ENCODE results near the gene MYO3B.
"Not testable (repeated sequence)": the region's sequence is repeated elsewhere in the genome, so short reads cannot be mapped to it uniquely, and the experiment has no call there.

Gene MYO3B

GRCh38 chr2:170428868-170429267 lies 250.9 kb downstream of the MYO3B start:
- DNase-seq (ENCODE audit: low read depth in 2 of 2), result no peak

- DNase-seq (ENCODE audit: low read depth in 2 of 2), result no peak
These were observed 254.9 kb downstream of the MYO3B start for GRCh38 chr2:170432823-170433222.

GRCh38 chr2:170433448-170433847 lies 255.5 kb downstream of the MYO3B start:
- DNase-seq (ENCODE audit: low read depth in 2 of 2), result no peak

- not testable (repeated sequence) for DNase-seq (ENCODE audit: low read depth in 2 of 2)
These were observed 256.4 kb downstream of the MYO3B start for GRCh38 chr2:170434396-170434795.

- no peak for DNase-seq (ENCODE audit: low read depth in 2 of 2)
These were observed 257.1 kb downstream of the MYO3B start for GRCh38 chr2:170434900-170435621.

GRCh38 chr2:170436077-170436943 lies 258.4 kb downstream of the MYO3B start:
- DNase-seq (ENCODE audit: low read depth in 2 of 2), result no peak

- DNase-seq (ENCODE audit: low read depth in 2 of 2), result no peak
These were observed 268.1 kb downstream of the MYO3B start for GRCh38 chr2:170446078-170446477.

GRCh38 chr2:170449034-170449433 lies 271.1 kb downstream of the MYO3B start:
- DNase-seq (ENCODE audit: low read depth in 2 of 2), result no peak

GRCh38 chr2:170454471-170455372 lies 276.8 kb downstream of the MYO3B start:
- DNase-seq (ENCODE audit: low read depth in 2 of 2), result no peak

GRCh38 chr2:170455617-170456426 lies 277.9 kb downstream of the MYO3B start:
- no peak for DNase-seq (ENCODE audit: low read depth in 2 of 2)

- no peak for DNase-seq (ENCODE audit: low read depth in 2 of 2)
These were observed 279.0 kb downstream of the MYO3B start for GRCh38 chr2:170456914-170457313.

GRCh38 chr2:170457742-170458141 lies 279.8 kb downstream of the MYO3B start:
- no peak for DNase-seq (ENCODE audit: low read depth in 2 of 2)

- no peak for DNase-seq (ENCODE audit: low read depth in 2 of 2)
These were observed 283.9 kb downstream of the MYO3B start for GRCh38 chr2:170461889-170462288.

GRCh38 chr2:170462433-170463205 lies 284.7 kb downstream of the MYO3B start:
- no peak for DNase-seq (ENCODE audit: low read depth in 2 of 2)

GRCh38 chr2:170463206-170463537 lies 285.2 kb downstream of the MYO3B start:
- DNase-seq (ENCODE audit: low read depth in 2 of 2), result no peak

- DNase-seq (ENCODE audit: low read depth in 2 of 2), result no peak
These were observed 286.3 kb downstream of the MYO3B start for GRCh38 chr2:170464268-170464667.

GRCh38 chr2:170465241-170465640 lies 287.3 kb downstream of the MYO3B start:
- no peak for DNase-seq (ENCODE audit: low read depth in 2 of 2)

- no peak for DNase-seq (ENCODE audit: low read depth in 2 of 2)
These were observed 288.7 kb downstream of the MYO3B start for GRCh38 chr2:170466632-170467031.

- peak in 1 of 2 experiments; percentile 4 for DNase-seq (ENCODE audit: low read depth in 2 of 2)
These were observed 289.8 kb downstream of the MYO3B start for GRCh38 chr2:170467568-170468422.

Measured in fibroblast of skin of left biceps (primary cell).